ENCODE measurements around the gene DPP7. TPM values are rescaled to one million over a fixed set of nuclear protein-coding genes. Genes with fewer than 3 reads are reported as not detected.
A peak's percentile ranks its signal among the peaks of the same experiment; 100 is the strongest.

Gene DPP7
- total RNA-seq, 2 donors from 2014 or later: 20.1 to 30.6 TPM

- peaks cover 95% of the 10 kb centered on the region for H3K27me3 Mint-ChIP-seq (ENCODE audit: insufficient read depth)
- 20 to 26% methylated on average over 32 to 74 of the region's 74 CpGs for WGBS, 2 experiments (ENCODE audit: insufficient coverage in 1 of 2, insufficient read length in 1 of 2)
- H3K36me3 Mint-ChIP-seq (ENCODE audit: low read depth): no peaks in the 10 kb centered on the region
- no peaks in the 10 kb centered on the region for H3K36me3 ChIP-seq (ENCODE audit: control insufficient read depth, insufficient read depth, low read length)
- no peaks in the 10 kb centered on the region for H3K9me3 ChIP-seq (ENCODE audit: control insufficient read depth, low read length)
- no peaks in the 10 kb centered on the region for H3K9me3 Mint-ChIP-seq
- DNase-seq: peak; percentile 80
- H3K4me3 Mint-ChIP-seq: peak overlapping the region; percentile 32
- no peak overlapping the region for H3K9ac ChIP-seq (ENCODE audit: extremely low read depth, low read length, poor library complexity, severe bottlenecking)
- no peak overlapping the region for H3K27ac Mint-ChIP-seq
- H3K4me1 Mint-ChIP-seq: no peaks in the 10 kb centered on the region
- H3K27ac ChIP-seq (ENCODE audit: low read depth, low read length): no peak overlapping the region
- TF ChIP-seq, protein P1, sequence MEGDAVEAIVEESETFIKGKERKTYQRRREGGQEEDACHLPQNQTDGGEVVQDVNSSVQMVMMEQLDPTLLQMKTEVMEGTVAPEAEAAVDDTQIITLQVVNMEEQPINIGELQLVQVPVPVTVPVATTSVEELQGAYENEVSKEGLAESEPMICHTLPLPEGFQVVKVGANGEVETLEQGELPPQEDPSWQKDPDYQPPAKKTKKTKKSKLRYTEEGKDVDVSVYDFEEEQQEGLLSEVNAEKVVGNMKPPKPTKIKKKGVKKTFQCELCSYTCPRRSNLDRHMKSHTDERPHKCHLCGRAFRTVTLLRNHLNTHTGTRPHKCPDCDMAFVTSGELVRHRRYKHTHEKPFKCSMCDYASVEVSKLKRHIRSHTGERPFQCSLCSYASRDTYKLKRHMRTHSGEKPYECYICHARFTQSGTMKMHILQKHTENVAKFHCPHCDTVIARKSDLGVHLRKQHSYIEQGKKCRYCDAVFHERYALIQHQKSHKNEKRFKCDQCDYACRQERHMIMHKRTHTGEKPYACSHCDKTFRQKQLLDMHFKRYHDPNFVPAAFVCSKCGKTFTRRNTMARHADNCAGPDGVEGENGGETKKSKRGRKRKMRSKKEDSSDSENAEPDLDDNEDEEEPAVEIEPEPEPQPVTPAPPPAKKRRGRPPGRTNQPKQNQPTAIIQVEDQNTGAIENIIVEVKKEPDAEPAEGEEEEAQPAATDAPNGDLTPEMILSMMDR (conservative IDR thresholded peaks at IDR 0.05): peak; percentile 37
- no peaks in the 10 kb centered on the region for H3K4me1 ChIP-seq (ENCODE audit: control insufficient read depth, insufficient read depth, low read length)
- no peak overlapping the region for H3K4me3 ChIP-seq (ENCODE audit: low read length)
- peaks cover 100% of the 10 kb centered on the region for H3K27me3 ChIP-seq (ENCODE audit: control insufficient read depth, insufficient read depth, low read length, poor library complexity, severe bottlenecking)
Measured at GRCh38 chr9:137162505-137163364, 48.2 kb upstream of the DPP7 start.

- Histone ChIP-seq H3K9me3 (ENCODE audit: control insufficient read depth, low read length) (no peaks in the 10 kb centered on the region), H3K27ac (ENCODE audit: low read depth, low read length) (no peak overlapping the region), H3K27me3 (ENCODE audit: control insufficient read depth, insufficient read depth, low read length, poor library complexity, severe bottlenecking) (peaks cover 100% of the 10 kb centered on the region), H3K36me3 (ENCODE audit: control insufficient read depth, insufficient read depth, low read length) (no peaks in the 10 kb centered on the region), H3K9ac (ENCODE audit: extremely low read depth, low read length, poor library complexity, severe bottlenecking) (no peak overlapping the region), H3K4me1 (ENCODE audit: control insufficient read depth, insufficient read depth, low read length) (no peaks in the 10 kb centered on the region), H3K4me3 (ENCODE audit: low read length) (no peak overlapping the region)
- Mint-ChIP-seq H3K36me3 (ENCODE audit: low read depth) (no peaks in the 10 kb centered on the region), H3K27ac (no peak overlapping the region), H3K27me3 (ENCODE audit: insufficient read depth) (peaks cover 95% of the 10 kb centered on the region), H3K4me1 (no peaks in the 10 kb centered on the region), H3K4me3 (no peak overlapping the region), H3K9me3 (no peaks in the 10 kb centered on the region)
- DNase-seq: peak; percentile 79
- TF ChIP-seq, protein P1 (conservative IDR thresholded peaks at IDR 0.05): no peak
- 26 to 42% methylated on average over 25 to 69 of the region's 71 CpGs for WGBS, 2 experiments (ENCODE audit: insufficient coverage in 1 of 2, insufficient read length in 1 of 2)
Measured at GRCh38 chr9:137161558-137162486, 47.3 kb upstream of the DPP7 start.

- H3K9ac ChIP-seq (ENCODE audit: extremely low read depth, low read length, poor library complexity, severe bottlenecking): no peak overlapping the region
- H3K27me3 Mint-ChIP-seq (ENCODE audit: insufficient read depth): peaks cover 94% of the 10 kb centered on the region
- H3K27me3 ChIP-seq (ENCODE audit: control insufficient read depth, insufficient read depth, low read length, poor library complexity, severe bottlenecking): peaks cover 100% of the 10 kb centered on the region
- H3K27ac Mint-ChIP-seq: no peak overlapping the region
- no peaks in the 10 kb centered on the region for H3K4me1 ChIP-seq (ENCODE audit: control insufficient read depth, insufficient read depth, low read length)
- TF ChIP-seq, protein P1 (conservative IDR thresholded peaks at IDR 0.05): no peak
- no peaks in the 10 kb centered on the region for H3K4me1 Mint-ChIP-seq
- no peaks in the 10 kb centered on the region for H3K36me3 Mint-ChIP-seq (ENCODE audit: low read depth)
- 67 to 77% methylated on average over 30 to 56 of the region's 56 CpGs for WGBS, 2 experiments (ENCODE audit: insufficient coverage in 1 of 2, insufficient read length in 1 of 2)
- H3K27ac ChIP-seq (ENCODE audit: low read depth, low read length): no peak overlapping the region
- H3K9me3 ChIP-seq (ENCODE audit: control insufficient read depth, low read length): no peaks in the 10 kb centered on the region
- no peaks in the 10 kb centered on the region for H3K9me3 Mint-ChIP-seq
- no peaks in the 10 kb centered on the region for H3K36me3 ChIP-seq (ENCODE audit: control insufficient read depth, insufficient read depth, low read length)
- no peak overlapping the region for H3K4me3 ChIP-seq (ENCODE audit: low read length)
- DNase-seq: no peak
- H3K4me3 Mint-ChIP-seq: no peak overlapping the region
Measured at GRCh38 chr9:137160716-137161557, 46.4 kb upstream of the DPP7 start.
